ENCODE results near the gene STOML2. TPM values are rescaled to one million over a fixed set of nuclear protein-coding genes. Genes with fewer than 3 reads are reported as not detected.

The STOML2 gene
- total RNA-seq, 1 donor from 2014 or later, result 108 TPM

GRCh38 chr9:35054185-35054835, 48.6 kb downstream of the STOML2 start:
- ATAC-seq (ENCODE audit: low read depth), result no peak
- intact Hi-C loops (cut with micrococcal nuclease), result no loop called here
- peaks cover 5% of the 10 kb centered on the region for H3K4me1 Mint-ChIP-seq
- H3K27me3 Mint-ChIP-seq, result no peaks in the 10 kb centered on the region
- no peak for TF ChIP-seq CTCF (IDR thresholded peaks at IDR 0.05)
- H3K9me3 Mint-ChIP-seq, result no peaks in the 10 kb centered on the region
- POLR2A ChIA-PET, result interaction anchor here (0.7 kb wide), 1 partner anchor 17 kb away, joined by 4 read pairs; no protein-coding TSS in a partner anchor
- peaks cover 74% of the 10 kb centered on the region for H3K36me3 Mint-ChIP-seq (ENCODE audit: low read depth)
- no peak overlapping the region for H3K4me3 Mint-ChIP-seq
- CTCF ChIA-PET, result interaction anchor here (6.3 kb wide), 1 partner anchor 155 kb away, joined by 93 read pairs; no protein-coding TSS in a partner anchor
- H3K27ac Mint-ChIP-seq, result peak overlapping the region; percentile 5
- DNase-seq, result no peak

- Mint-ChIP-seq H3K4me1 (peaks cover 5% of the 10 kb centered on the region), H3K36me3 (ENCODE audit: low read depth) (peaks cover 60% of the 10 kb centered on the region), H3K27me3 (no peaks in the 10 kb centered on the region), H3K4me3 (no peak overlapping the region), H3K9me3 (no peaks in the 10 kb centered on the region), H3K27ac (no peak overlapping the region)
- DNase-seq, result no peak
- intact Hi-C loops (cut with micrococcal nuclease), result loop anchor here (1.0 kb wide), 3 partner anchors 15 to 152 kb away; partner anchors contain the start of gene DNAJB5
- POLR2A ChIA-PET, result interaction anchor here (0.5 to 1.6 kb wide), 4 partner anchors 15 to 152 kb away, joined by 3 to 11 read pairs (median 5); partner anchors contain the start of gene VCP
- CTCF ChIA-PET, result interaction anchor here (0.6 to 6.3 kb wide), 21 partner anchors 8 to 502 kb away, joined by 3 to 93 read pairs (median 4); partner anchors contain the start of genes DNAJB5 and VCP
- ATAC-seq (ENCODE audit: low read depth), result peak; percentile 71
- TF ChIP-seq CTCF (IDR thresholded peaks at IDR 0.05), result no peak
These were observed 51.6 kb downstream of the STOML2 start for GRCh38 chr9:35051069-35051967.

Other genes with a start within 250 kb of the STOML2 start
- gene PHF24, start 144.8 kb downstream of the STOML2 start, total RNA-seq, result 0.13 TPM in 1 of 2 replicates, not detected in the other
- gene DNAJB5, start 113.4 kb downstream of the STOML2 start, total RNA-seq, result 5.4 and 6.4 TPM in 2 replicates
- 274 and 296 TPM in 2 replicates for gene VCP, start 30.5 kb downstream of the STOML2 start, total RNA-seq
- 27.4 and 28.8 TPM in 2 replicates for gene FANCG, start 23.2 kb downstream of the STOML2 start, total RNA-seq
- gene PIGO, start 6.5 kb downstream of the STOML2 start, total RNA-seq, result 30.4 and 34.1 TPM in 2 replicates
- 6.8 and 7.2 TPM in 2 replicates for gene ATOSB, start 12.7 kb upstream of the STOML2 start, total RNA-seq
- gene UNC13B, start 58.9 kb upstream of the STOML2 start, total RNA-seq, result 0.53 and 0.78 TPM in 2 replicates